Suprapubic skin (tissue), 2 donors: ENCODE measurements around the gene COPS9.

ENCODE experiments used
- EP300 ChIP-seq: sonication (generic); formaldehyde crosslinking; IDR thresholded peaks from one replicate; pipeline ENCODE4 v1.6.1; 2017; ENCODE audit warnings: antibody characterized with exemption
- POLR2A ChIP-seq, 2 donors: fragments of 450-650 bp; IDR thresholded peaks; one replicate each; pipeline ENCODE4 v1.6.1; 2017; ENCODE audit warnings: antibody characterized with exemption in 2 of 2, mild to moderate bottlenecking in 2 of 2, moderate library complexity in 2 of 2

DNA sequence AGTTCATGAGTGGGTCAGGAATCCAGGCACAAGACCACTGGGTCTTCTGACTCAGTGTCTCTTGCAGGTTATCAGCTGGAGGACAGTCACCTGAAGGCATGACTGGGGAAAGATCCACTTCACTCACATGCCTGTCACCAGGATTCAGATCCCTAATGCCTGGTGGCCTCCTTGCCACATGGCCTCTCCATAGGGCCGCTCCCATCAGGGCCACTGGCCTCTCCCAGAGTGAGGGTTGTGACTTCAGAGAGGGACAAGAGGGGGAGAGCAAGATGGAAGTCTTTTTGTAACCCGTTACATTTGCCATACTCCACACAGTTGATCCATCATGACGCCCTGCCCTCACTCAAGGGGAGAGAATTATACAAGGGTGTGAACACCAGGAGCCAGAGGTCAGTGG, 17.3 kb upstream of the COPS9 start:
- TF ChIP-seq EP300 (no peak), POLR2A (IDR thresholded peaks at IDR 0.05) (no peak)
